Activated naive CD8-positive, alpha-beta T cell treated with anti-CD3 and anti-CD28 coated beads, Interleukin-2, amount 10 ng/mL, durations not matched to agents 7 days and 5 days (primary cell): Measurements from ENCODE around the gene TNRC6B. TPM values are rescaled to one million over a fixed set of nuclear protein-coding genes. Genes with fewer than 3 reads are reported as not detected.
A peak's percentile ranks its signal among the peaks of the same experiment; 100 is the strongest.

ENCODE experiments used
- ATAC-seq: fragments of 150-1000 bp; cut with Tn5 transposase; one replicate; pipeline ENCODE4 v1.10.0; 2021; ENCODE audit warnings: low read depth, moderate library complexity
- POLR2A ChIA-PET: fragments of 350-600 bp; sonication (Branson Sonifier 250); formaldehyde crosslinking; loops from one replicate; lab custom pipeline; 2021; ENCODE audit warnings: antibody characterized with exemption; lab: Charles Lee
- DNase-seq: peaks from one replicate; pipeline ENCODE4 v3.0.0; 2021
- H3K27ac Mint-ChIP-seq: one replicate; pipeline ENCODE4 v1.8.0; 2022; ENCODE audit warnings: mild to moderate bottlenecking, mixed read lengths
- H3K27me3 Mint-ChIP-seq: one replicate; pipeline ENCODE4 v1.8.0; 2022; ENCODE audit warnings: mild to moderate bottlenecking, moderate library complexity, mixed read lengths
- H3K36me3 Mint-ChIP-seq: one replicate; pipeline ENCODE4 v1.8.0; 2021; ENCODE audit warnings: mild to moderate bottlenecking, mixed read lengths
- H3K4me1 Mint-ChIP-seq: one replicate; pipeline ENCODE4 v1.8.0; 2021; ENCODE audit warnings: mixed read lengths
- H3K4me3 Mint-ChIP-seq: one replicate; pipeline ENCODE4 v1.8.0; 2022; ENCODE audit warnings: mild to moderate bottlenecking, moderate library complexity, mixed read lengths
- H3K9me3 Mint-ChIP-seq: one replicate; pipeline ENCODE4 v1.8.0; 2021; ENCODE audit warnings: mixed read lengths
- total RNA-seq, 2 experiments: library from RNA; stranded (reverse); gene quantifications; one replicate each; pipeline ENCODE4 v1.2.3, GENCODE V29; 2021

The TNRC6B gene
- total RNA-seq, 2 experiments from 2014 or later, result 89.6 to 91.4 TPM

DNA sequence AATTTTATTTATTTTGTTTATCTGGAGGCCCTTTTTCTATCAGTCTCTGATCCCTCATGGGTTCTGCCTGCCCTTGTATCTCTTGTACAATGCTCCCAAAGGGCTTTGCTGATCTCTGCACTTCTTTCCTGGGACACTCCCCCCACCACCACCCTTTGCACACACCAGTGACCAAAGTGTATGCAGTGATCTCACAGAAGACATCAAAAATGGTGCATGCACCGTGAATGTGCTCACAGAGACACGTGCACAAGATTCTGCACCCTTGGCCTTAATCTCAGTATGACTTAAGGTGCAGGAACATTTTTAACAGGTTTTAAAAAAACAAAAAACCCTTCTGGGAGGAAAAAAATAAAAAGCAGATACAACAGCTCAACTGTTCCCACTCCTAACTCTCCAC, 156.3 kb downstream of the TNRC6B start:
- DNase-seq, result no peak
- Mint-ChIP-seq H3K4me3 (peak overlapping the region; percentile 71), H3K36me3 (peaks cover 26% of the 10 kb centered on the region), H3K9me3 (no peaks in the 10 kb centered on the region), H3K4me1 (peaks cover 63% of the 10 kb centered on the region), H3K27me3 (no peaks in the 10 kb centered on the region), H3K27ac (peak overlapping the region; percentile 11)
- no peak for ATAC-seq
- POLR2A ChIA-PET, result interaction anchor here (1.0 to 4.1 kb wide), 4 partner anchors 7 to 44 kb away, joined by 3 to 19 read pairs (median 9); no protein-coding TSS in a partner anchor

DNA sequence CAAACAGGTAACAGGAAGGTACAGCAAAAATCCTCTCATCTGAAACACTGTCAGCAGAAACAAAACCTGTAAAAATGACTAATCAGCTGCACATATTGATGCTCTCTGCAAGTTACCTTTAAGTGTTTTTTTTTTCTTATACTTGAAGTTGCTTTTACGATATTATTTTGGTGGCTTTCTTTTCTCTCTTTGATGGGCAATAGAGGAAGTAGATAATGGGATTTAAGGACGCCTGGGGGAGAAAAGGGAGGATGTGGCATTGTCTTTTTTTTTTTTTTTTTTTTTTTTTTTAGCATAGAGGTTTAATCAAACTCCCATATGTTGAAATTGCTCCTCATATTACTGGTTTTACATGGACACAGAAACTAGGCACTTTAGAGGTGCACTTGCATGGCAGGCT, 157.2 kb downstream of the TNRC6B start:
- POLR2A ChIA-PET, result interaction anchor here (0.6 to 4.1 kb wide), 7 partner anchors 8 to 864 kb away, joined by 3 to 19 read pairs (median 6); no protein-coding TSS in a partner anchor
- no peaks in the 10 kb centered on the region for H3K9me3 Mint-ChIP-seq
- H3K36me3 Mint-ChIP-seq, result peaks cover 30% of the 10 kb centered on the region
- H3K4me1 Mint-ChIP-seq, result peaks cover 56% of the 10 kb centered on the region
- ATAC-seq (peak; percentile 41), DNase-seq (no peak)
- H3K27ac Mint-ChIP-seq, result peak overlapping the region; percentile 72
- H3K4me3 Mint-ChIP-seq, result peak overlapping the region; percentile 71
- H3K27me3 Mint-ChIP-seq, result no peaks in the 10 kb centered on the region

DNA sequence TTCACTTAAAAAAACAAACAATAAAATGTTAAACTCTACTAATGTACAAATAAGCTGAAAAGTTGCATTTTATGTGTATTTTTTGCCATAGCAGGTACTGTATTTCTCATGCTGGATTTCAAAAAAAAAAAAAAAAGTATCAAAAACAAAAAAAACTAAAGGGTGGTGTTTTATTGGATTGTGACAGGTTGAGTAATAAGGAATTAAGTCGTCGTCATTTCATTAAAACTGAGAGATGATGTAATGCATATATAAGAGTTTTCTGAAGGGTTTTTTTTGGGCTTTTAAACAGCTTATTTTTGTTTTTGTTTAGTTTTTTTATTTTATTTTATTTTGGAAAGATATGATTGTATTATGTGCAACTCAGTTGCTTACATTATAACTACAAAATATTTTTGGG, 157.6 kb downstream of the TNRC6B start:
- no peaks in the 10 kb centered on the region for H3K27me3 Mint-ChIP-seq
- H3K36me3 Mint-ChIP-seq, result peaks cover 29% of the 10 kb centered on the region
- ATAC-seq (no peak), DNase-seq (no peak)
- H3K27ac Mint-ChIP-seq, result no peak overlapping the region
- peaks cover 57% of the 10 kb centered on the region for H3K4me1 Mint-ChIP-seq
- no peak overlapping the region for H3K4me3 Mint-ChIP-seq
- H3K9me3 Mint-ChIP-seq, result no peaks in the 10 kb centered on the region
- POLR2A ChIA-PET, result interaction anchor here (0.6 to 4.1 kb wide), 6 partner anchors 9 to 294 kb away, joined by 3 to 19 read pairs (median 4); no protein-coding TSS in a partner anchor

DNA sequence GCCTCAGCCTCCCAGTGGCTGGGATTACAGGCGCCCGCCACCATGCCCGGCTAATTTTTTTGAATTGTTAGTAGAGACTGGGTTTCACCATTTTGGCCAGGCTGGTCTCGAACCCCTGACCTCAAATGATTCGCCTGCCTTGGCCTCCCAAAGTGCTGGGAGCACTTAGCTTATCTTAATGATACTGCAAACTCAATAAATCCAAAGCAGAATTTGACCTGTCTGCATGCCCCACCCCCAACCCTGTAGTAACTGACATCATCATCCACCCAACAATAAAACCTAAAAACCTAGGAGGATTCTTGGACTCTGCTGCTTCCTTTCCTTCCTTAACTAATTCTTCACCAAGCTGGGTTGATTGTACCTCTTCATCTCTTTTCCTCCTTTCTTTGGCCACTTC, 162.3 kb downstream of the TNRC6B start:
- no peak overlapping the region for H3K27ac Mint-ChIP-seq
- H3K27me3 Mint-ChIP-seq, result no peaks in the 10 kb centered on the region
- ATAC-seq, result no peak
- peaks cover 21% of the 10 kb centered on the region for H3K36me3 Mint-ChIP-seq
- POLR2A ChIA-PET, result interaction anchor here (1.2 kb wide), 1 partner anchor 9 kb away, joined by 3 read pairs; no protein-coding TSS in a partner anchor
- H3K4me3 Mint-ChIP-seq, result no peak overlapping the region
- H3K9me3 Mint-ChIP-seq, result no peaks in the 10 kb centered on the region
- H3K4me1 Mint-ChIP-seq, result peaks cover 36% of the 10 kb centered on the region
- no peak for DNase-seq

DNA sequence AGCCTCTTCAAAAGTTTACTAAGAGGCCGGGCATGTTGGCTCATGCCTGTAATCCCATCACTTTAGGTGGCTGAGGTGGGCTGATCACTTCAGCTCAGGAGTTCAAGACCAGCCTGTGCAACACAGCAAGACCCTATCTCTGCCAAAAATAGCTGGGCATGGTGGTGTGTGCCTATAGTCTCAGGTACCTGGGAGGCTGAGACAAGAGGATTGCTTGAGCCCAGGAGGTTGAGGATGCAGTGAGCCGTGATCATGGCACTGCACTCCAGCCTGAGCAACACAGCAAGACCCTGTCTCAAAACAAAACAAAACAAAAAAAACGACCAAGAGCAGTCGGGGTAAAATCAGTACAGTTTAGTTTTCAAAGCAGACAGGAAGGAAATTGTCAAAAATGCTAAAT, 163.9 kb downstream of the TNRC6B start:
- ATAC-seq, result no peak
- no peak for DNase-seq
- Mint-ChIP-seq H3K27ac (peak overlapping the region; percentile 36), H3K9me3 (no peaks in the 10 kb centered on the region), H3K27me3 (no peaks in the 10 kb centered on the region), H3K36me3 (peaks cover 17% of the 10 kb centered on the region), H3K4me3 (no peak overlapping the region), H3K4me1 (peaks cover 31% of the 10 kb centered on the region)
- POLR2A ChIA-PET, result interaction anchor here (0.7 to 1.3 kb wide), 2 partner anchors 28 to 120 kb away, joined by 5 to 7 read pairs; partner anchors contain the start of gene SGSM3

DNA sequence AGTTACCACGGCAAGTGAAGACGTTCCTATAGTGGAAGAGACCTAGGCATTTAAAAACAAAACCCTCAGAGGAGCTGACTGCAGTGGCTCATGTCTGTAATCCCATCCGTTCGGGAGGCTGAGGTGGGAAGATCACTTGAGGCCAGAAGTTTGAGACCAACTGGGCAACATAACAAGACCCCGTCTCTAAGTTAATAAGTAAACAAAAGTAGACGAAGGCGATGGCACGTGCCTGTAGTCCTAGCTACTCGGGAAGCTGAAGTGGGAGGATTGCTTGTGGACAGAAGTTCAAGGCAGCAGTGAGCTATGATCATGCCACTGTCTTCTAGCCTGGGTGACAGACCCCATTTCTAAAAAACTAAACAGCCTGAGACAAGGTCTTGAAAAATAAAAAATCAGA, 164.8 kb downstream of the TNRC6B start:
- Mint-ChIP-seq H3K9me3 (no peaks in the 10 kb centered on the region), H3K36me3 (peaks cover 15% of the 10 kb centered on the region), H3K27me3 (no peaks in the 10 kb centered on the region), H3K4me1 (peaks cover 37% of the 10 kb centered on the region), H3K4me3 (no peak overlapping the region), H3K27ac (peak overlapping the region; percentile 15)
- POLR2A ChIA-PET, result interaction anchor here (1.0 to 1.3 kb wide), 2 partner anchors 27 to 298 kb away, joined by 4 to 5 read pairs; partner anchors contain the start of gene SGSM3
- ATAC-seq (no peak), DNase-seq (no peak)

DNA sequence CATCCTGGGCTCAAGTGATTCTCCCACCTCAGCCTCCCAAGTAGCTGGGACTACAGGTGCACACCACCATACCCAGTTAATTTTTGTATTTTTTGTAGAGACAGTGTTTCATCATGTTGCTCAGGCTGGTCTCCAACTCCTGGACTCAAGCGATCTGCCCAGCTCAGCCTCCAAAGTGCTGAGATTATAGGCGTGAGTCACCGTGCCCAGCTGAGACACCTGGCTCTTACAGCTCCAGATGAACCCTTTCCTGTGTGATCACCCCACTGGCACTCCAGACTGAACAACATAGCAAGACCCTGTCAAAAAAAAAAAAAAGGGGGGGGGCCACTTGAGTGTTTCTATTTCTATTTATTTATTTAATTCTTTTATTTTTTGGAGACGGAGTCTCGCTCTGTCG, 167.5 kb downstream of the TNRC6B start:
- peak overlapping the region; percentile 96 for H3K4me3 Mint-ChIP-seq
- H3K4me1 Mint-ChIP-seq, result peaks cover 38% of the 10 kb centered on the region
- DNase-seq, result no peak
- POLR2A ChIA-PET, result interaction anchor here (0.6 to 5.7 kb wide), 25 partner anchors 10 to 835 kb away, joined by 3 to 74 read pairs (median 6); partner anchors contain the start of genes MRTFA and TNRC6B
- H3K27me3 Mint-ChIP-seq, result no peaks in the 10 kb centered on the region
- ATAC-seq, result no peak
- no peaks in the 10 kb centered on the region for H3K9me3 Mint-ChIP-seq
- H3K36me3 Mint-ChIP-seq, result peaks cover 12% of the 10 kb centered on the region
- H3K27ac Mint-ChIP-seq, result peak overlapping the region; percentile 98

DNA sequence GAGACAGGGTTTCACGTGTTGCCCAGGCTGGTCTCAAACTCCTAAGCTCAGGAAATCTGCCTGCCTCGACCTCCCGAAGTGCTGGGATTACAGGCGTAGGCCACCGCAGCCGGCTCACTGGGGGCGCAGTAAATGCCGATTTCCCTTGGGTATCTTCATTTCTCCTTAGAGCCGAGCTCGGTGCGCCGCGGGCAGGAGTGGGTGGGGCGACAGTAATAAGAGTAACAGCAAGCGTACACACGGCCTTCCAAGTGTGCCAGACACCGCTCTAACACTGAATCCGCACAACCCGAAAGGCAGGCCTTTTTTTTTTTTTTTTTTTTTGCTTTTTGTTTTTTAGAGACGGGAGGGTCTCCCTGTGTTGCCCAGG, 168.1 kb downstream of the TNRC6B start:
- DNase-seq, result peak; percentile 67
- POLR2A ChIA-PET, result interaction anchor here (0.6 to 5.7 kb wide), 26 partner anchors 11 to 835 kb away, joined by 3 to 74 read pairs (median 6); partner anchors contain the start of genes MRTFA and TNRC6B
- peaks cover 37% of the 10 kb centered on the region for H3K4me1 Mint-ChIP-seq
- H3K27me3 Mint-ChIP-seq, result no peaks in the 10 kb centered on the region
- peak overlapping the region; percentile 96 for H3K4me3 Mint-ChIP-seq
- ATAC-seq, result peak; percentile 52
- no peaks in the 10 kb centered on the region for H3K9me3 Mint-ChIP-seq
- peaks cover 10% of the 10 kb centered on the region for H3K36me3 Mint-ChIP-seq
- H3K27ac Mint-ChIP-seq, result peak overlapping the region; percentile 98

DNA sequence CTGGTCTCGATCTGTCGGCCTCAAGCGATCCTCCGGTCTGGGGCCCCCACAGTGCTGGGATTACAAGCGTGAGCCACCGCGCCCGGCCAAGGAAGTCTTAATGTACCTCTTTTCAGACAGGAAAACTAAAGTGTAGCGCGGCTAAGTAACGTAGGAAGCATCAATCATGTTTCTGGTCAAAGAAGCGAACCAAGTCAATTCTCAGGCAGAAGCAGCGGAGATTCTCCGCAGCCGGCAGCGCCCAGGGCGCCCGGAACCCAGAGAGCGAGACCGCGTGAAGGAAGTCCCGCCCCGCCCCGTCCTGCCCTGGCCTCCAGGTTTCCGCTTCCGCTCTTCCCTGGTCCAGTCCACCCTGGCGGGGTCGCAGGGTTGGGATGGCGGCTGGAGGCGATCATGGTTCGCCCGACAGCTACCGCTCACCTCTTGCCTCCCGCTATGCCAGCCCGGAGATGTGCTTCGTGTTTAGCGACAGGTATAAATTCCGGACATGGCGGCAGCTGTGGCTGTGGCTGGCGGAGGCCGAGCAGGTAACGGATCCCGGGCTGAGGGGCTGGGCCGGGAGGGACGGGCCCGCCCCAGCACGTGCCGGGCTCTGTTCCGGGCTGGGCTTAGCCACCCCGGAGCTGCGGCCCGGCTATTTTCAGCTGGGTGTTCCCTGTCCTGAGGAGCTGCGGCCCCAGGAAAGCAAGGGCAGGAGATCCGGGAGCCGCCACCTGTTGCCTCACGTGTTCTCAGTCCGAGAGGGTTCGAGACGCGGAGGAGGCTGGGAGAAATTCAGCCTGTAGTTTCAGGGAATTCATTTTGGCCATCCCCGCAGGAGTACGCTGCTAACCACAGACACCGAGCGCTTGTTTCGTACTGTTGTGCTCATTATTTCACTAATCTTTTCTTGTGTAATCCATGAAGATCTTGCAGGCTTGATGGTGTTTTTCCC, 168.7 kb downstream of the TNRC6B start, which contains the start of gene ADSL:
Gene ADSL (plus strand): TSS at position 316 of the 934 bp plus-strand sequence. CDS start 59 bp downstream, at position 375.
- Mint-ChIP-seq H3K36me3 (peaks cover 10% of the 10 kb centered on the region), H3K9me3 (no peaks in the 10 kb centered on the region), H3K4me3 (peak within 1 kb of the TSS; percentile 96), H3K4me1 (peaks cover 37% of the 10 kb centered on the region), H3K27ac (peak within 1 kb of the TSS; percentile 98), H3K27me3 (no peaks in the 10 kb centered on the region)
- peak; percentile 89 for DNase-seq
- POLR2A ChIA-PET, result interaction anchor here (0.6 to 5.7 kb wide), 33 partner anchors 11 to 812 kb away, joined by 3 to 74 read pairs (median 4); partner anchors contain the start of genes MRTFA, SGSM3 and TNRC6B
- ATAC-seq, result peak; percentile 89

DNA sequence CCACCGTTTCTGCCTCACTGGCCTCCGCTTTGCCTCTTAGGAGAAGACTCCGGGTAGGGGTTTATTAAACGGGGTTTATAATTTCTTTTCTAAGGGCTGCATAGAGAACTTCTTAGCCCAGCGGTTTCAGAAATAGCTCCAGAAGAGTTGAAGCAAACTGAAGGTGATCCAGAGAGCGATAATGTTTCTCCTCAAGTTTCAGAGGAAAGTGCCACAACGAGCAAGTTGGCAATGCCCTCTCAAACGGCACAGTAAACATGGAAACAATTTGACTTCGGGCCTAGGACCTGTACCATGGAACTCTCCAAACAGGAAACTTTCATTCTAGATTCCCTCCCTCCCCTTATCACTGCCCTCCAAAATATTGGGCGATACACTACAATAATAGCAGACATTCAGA, 169.6 kb downstream of the TNRC6B start:
- ATAC-seq (no peak), DNase-seq (no peak)
- H3K4me1 Mint-ChIP-seq, result peaks cover 30% of the 10 kb centered on the region
- H3K4me3 Mint-ChIP-seq, result peak overlapping the region; percentile 96
- no peaks in the 10 kb centered on the region for H3K9me3 Mint-ChIP-seq
- POLR2A ChIA-PET, result interaction anchor here (0.7 to 5.7 kb wide), 13 partner anchors 12 to 812 kb away, joined by 3 to 74 read pairs (median 4); partner anchors contain the start of gene TNRC6B
- H3K36me3 Mint-ChIP-seq, result peaks cover 10% of the 10 kb centered on the region
- peak overlapping the region; percentile 98 for H3K27ac Mint-ChIP-seq
- H3K27me3 Mint-ChIP-seq, result no peaks in the 10 kb centered on the region

DNA sequence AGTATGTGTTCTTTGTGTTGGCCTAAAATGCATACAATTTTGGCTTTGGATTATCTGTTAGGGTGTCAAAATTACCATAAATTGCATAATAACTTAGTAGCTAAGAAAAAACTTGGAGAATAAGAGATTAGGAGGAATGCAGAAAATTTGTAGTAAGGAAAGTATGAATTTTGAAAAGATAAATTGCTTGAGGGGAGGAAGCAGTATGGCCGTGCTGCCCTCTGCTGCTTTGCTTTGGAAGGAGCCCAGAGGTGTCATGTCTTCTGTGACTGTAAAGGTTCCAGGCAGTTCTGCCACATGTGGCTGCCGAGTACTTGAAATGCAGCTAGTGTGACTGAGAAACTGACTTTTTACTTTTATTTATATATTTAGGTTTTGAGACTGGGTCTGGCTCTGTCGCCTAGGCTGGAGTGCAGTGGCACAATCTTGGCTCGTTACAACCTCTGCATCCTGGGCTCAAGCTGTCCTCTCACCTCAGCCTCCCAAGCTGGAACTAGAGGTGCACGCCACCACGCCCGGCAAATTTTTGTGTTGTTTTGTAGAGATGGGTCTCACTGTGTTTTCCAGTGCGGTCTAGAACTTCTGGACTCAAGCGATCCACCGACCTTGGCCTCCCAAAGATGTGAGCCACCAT, 170.4 kb downstream of the TNRC6B start:
- Mint-ChIP-seq H3K27me3 (no peaks in the 10 kb centered on the region), H3K27ac (peak overlapping the region; percentile 98), H3K36me3 (peaks cover 14% of the 10 kb centered on the region), H3K9me3 (no peaks in the 10 kb centered on the region), H3K4me3 (peak overlapping the region; percentile 96), H3K4me1 (peaks cover 26% of the 10 kb centered on the region)
- peak; percentile 61 for DNase-seq
- ATAC-seq, result peak; percentile 31
- POLR2A ChIA-PET, result interaction anchor here (0.5 to 5.7 kb wide), 7 partner anchors 13 to 813 kb away, joined by 3 to 74 read pairs (median 7); partner anchors contain the start of gene TNRC6B

DNA sequence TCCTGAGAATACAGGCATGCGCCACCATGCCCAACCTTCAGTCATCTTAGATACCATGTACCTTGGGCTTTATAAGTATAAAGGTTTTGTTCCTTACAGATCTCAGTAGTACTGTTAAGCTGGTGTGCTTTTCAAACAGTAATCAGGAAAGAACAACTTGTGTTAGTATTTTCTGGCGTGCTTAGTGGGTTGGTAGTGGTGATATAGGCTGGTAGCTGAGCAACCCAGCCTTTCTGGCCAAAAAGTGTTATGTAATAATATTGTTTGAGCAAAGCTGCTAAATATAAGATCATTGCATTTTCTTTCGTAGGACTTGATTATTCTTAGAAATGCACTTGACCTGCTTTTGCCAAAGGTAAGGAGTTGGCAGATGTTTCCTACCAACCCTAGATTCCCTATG, 175.0 kb downstream of the TNRC6B start:
- H3K36me3 Mint-ChIP-seq, result peaks cover 28% of the 10 kb centered on the region
- H3K27ac Mint-ChIP-seq, result no peak overlapping the region
- POLR2A ChIA-PET, result interaction anchor here (1.6 kb wide), 1 partner anchor 309 kb away, joined by 4 read pairs; no protein-coding TSS in a partner anchor
- no peaks in the 10 kb centered on the region for H3K27me3 Mint-ChIP-seq
- ATAC-seq (no peak), DNase-seq (no peak)
- no peak overlapping the region for H3K4me3 Mint-ChIP-seq
- H3K4me1 Mint-ChIP-seq, result peaks cover 11% of the 10 kb centered on the region
- H3K9me3 Mint-ChIP-seq, result no peaks in the 10 kb centered on the region
